Panc1 (cell line): ENCODE data around the gene KRAS. TPM values are rescaled to one million over a fixed set of nuclear protein-coding genes. Genes with fewer than 3 reads are reported as not detected.

Source experiments
- ATAC-seq: fragments of 200-7000 bp; cut with Tn5 transposase; 2 replicates; pipeline ENCODE4 v1.9.1; 2020; ENCODE audit warnings: mild to moderate bottlenecking, moderate library complexity
- BruUV-seq: library from RNA; stranded (reverse); fragments of 400-500 nt; replicated peaks from 2 replicates; lab custom pipeline; 2021; lab: Mats Ljungman, UMichigan
- CTCF ChIA-PET: fragments of 300-600 bp; sonication (Branson Sonifier 250); formaldehyde crosslinking; loops from one replicate; lab custom pipeline; 2022; ENCODE audit warnings: antibody characterized with exemption; lab: Charles Lee
- POLR2A ChIA-PET: fragments of 300-600 bp; sonication (Branson Sonifier 250); formaldehyde crosslinking; loops from one replicate; lab custom pipeline; 2022; ENCODE audit warnings: antibody characterized with exemption; lab: Charles Lee
- DNase-seq: peaks from one replicate; pipeline ENCODE4 v3.0.0-alpha.2; 2010; ENCODE audit warnings: low read depth, low spot score
- H3K27ac ChIP-seq: 2 replicates; pipeline ENCODE4 v1.5.1; 2011; ENCODE audit warnings: mild to moderate bottlenecking, low read length, inconsistent platforms
- H3K27me3 ChIP-seq: fragments of 200-500 bp; sonication (Bioruptor generic); 2 replicates; pipeline ENCODE4 v1.6.0; 2014; ENCODE audit warnings: low read length, inconsistent platforms; ENCODE audit not compliant: control insufficient read depth, insufficient read depth
- H3K36me3 ChIP-seq: fragments of 200-500 bp; sonication (Bioruptor generic); 2 replicates; pipeline ENCODE4 v1.5.1; 2014; ENCODE audit warnings: inconsistent platforms, mild to moderate bottlenecking, low read length, moderate library complexity; ENCODE audit not compliant: control insufficient read depth, insufficient read depth
- H3K4me1 ChIP-seq: 2 replicates; pipeline ENCODE4 v1.5.1; 2011; ENCODE audit warnings: inconsistent platforms, mild to moderate bottlenecking, low read length, moderate library complexity; ENCODE audit not compliant: control insufficient read depth, insufficient read depth
- H3K4me3 ChIP-seq, 2 experiments: 2 replicates each; pipeline ENCODE4 v1.5.1; 2011 to 2012; ENCODE audit warnings: low read depth in 2 of 2, low read length in 2 of 2, mild to moderate bottlenecking in 2 of 2, inconsistent platforms in 1 of 2, moderate library complexity in 1 of 2
- H3K9me3 ChIP-seq: fragments of 200-500 bp; sonication (Bioruptor generic); 2 replicates; pipeline ENCODE4 v1.5.1; 2014; ENCODE audit warnings: low read depth, mild to moderate bottlenecking, inconsistent platforms, low read length, moderate library complexity; ENCODE audit not compliant: control insufficient read depth, insufficient read depth
- POLR2AphosphoS5 ChIP-seq: IDR thresholded peaks from 2 replicates; pipeline ENCODE4 v1.6.1; 2012; ENCODE audit warnings: mild to moderate bottlenecking, low read depth, low read length, moderate library complexity
- SIN3A ChIP-seq: IDR thresholded peaks from 2 replicates; pipeline ENCODE4 v1.6.1; 2012; ENCODE audit warnings: low read depth, mild to moderate bottlenecking, low read length, moderate library complexity, borderline replicate concordance; ENCODE audit not compliant: insufficient read depth
- TCF7L2 ChIP-seq: IDR thresholded peaks from 2 replicates; pipeline ENCODE4 v1.6.1; 2011; ENCODE audit warnings: mild to moderate bottlenecking, low read depth, low read length, inconsistent platforms
- in situ Hi-C: cut with HindIII; loops from 2 replicates; pipeline ENCODE4 v1.10.0; 2016; ENCODE audit warnings: low sequenced_read_pairs, low pct_unique_long_range_greater_than_20kb
- intact Hi-C: fragments of 100-400 bp; cut with micrococcal nuclease; formaldehyde crosslinking; loops from one replicate; pipeline ENCODE4 v1.10.0; 2022; ENCODE audit not compliant: unreplicated experiment
- total RNA-seq: library from RNA; stranded (reverse); gene quantifications from one replicate; pipeline ENCODE4 v1.2.1, GENCODE V29; 2021; ENCODE audit not compliant: unreplicated experiment
- TF ChIP-seq, protein P1 (sequence below), 2 experiments: IDR thresholded peaks; 2 replicates each; pipeline ENCODE4 v1.6.1; 2011 to 2012; ENCODE audit warnings: low read depth in 2 of 2, control low read depth in 1 of 2, low read length in 1 of 2, mild to moderate bottlenecking in 1 of 2, moderate library complexity in 1 of 2; ENCODE audit not compliant: insufficient read depth in 1 of 2
- TF ChIP-seq, protein P2 (sequence below): fragments of 450-650 bp; IDR thresholded peaks from 2 replicates; pipeline ENCODE4 v1.5.1; 2017; ENCODE audit warnings: mild to moderate bottlenecking

The KRAS gene
- total RNA-seq, 1 experiment from 2014 or later: 33.1 TPM

DNA sequence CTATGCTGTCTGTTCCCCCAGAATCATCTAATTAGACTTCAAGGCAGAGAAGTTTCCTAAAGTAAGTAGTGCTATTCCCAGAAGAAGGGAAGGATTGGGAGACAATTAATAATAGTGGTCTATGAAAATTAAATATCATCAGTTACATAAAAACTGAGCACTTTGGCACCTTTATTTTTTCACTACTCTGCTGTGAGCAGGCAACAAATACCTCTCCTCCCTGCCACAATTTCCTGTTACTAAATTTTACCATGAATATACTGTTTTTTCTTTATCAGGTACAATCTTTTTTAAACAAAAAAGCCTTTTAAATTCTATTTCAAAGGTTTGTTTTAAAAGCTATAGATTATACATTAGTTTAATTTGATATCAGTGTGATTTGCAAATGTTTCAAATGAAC lies 29.4 kb upstream of the KRAS start:
- Histone ChIP-seq H3K9me3 (no peaks in the 10 kb centered on the region), H3K4me1 (no peaks in the 10 kb centered on the region), H3K27me3 (peaks cover 22% of the 10 kb centered on the region), H3K36me3 (no peaks in the 10 kb centered on the region), H3K27ac (no peak overlapping the region), H3K4me3 (no peak overlapping the region)
- BruUV-seq: no TSS peak
- ChIA-PET POLR2A (no interaction called here), CTCF (no interaction called here)
- intact Hi-C loops: no loop called here
- DNase-seq: no peak
- in situ Hi-C loops: no loop called here
- ATAC-seq: no peak
- TF ChIP-seq SIN3A: no peak
- TF ChIP-seq, protein P1, sequence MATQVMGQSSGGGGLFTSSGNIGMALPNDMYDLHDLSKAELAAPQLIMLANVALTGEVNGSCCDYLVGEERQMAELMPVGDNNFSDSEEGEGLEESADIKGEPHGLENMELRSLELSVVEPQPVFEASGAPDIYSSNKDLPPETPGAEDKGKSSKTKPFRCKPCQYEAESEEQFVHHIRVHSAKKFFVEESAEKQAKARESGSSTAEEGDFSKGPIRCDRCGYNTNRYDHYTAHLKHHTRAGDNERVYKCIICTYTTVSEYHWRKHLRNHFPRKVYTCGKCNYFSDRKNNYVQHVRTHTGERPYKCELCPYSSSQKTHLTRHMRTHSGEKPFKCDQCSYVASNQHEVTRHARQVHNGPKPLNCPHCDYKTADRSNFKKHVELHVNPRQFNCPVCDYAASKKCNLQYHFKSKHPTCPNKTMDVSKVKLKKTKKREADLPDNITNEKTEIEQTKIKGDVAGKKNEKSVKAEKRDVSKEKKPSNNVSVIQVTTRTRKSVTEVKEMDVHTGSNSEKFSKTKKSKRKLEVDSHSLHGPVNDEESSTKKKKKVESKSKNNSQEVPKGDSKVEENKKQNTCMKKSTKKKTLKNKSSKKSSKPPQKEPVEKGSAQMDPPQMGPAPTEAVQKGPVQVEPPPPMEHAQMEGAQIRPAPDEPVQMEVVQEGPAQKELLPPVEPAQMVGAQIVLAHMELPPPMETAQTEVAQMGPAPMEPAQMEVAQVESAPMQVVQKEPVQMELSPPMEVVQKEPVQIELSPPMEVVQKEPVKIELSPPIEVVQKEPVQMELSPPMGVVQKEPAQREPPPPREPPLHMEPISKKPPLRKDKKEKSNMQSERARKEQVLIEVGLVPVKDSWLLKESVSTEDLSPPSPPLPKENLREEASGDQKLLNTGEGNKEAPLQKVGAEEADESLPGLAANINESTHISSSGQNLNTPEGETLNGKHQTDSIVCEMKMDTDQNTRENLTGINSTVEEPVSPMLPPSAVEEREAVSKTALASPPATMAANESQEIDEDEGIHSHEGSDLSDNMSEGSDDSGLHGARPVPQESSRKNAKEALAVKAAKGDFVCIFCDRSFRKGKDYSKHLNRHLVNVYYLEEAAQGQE (IDR thresholded peaks at IDR 0.05; ENCODE audit: insufficient read depth in 1 of 2, low read depth in 2 of 2, low read length in 1 of 2): no peak
- no peak for TF ChIP-seq TCF7L2
- TF ChIP-seq, protein P2, sequence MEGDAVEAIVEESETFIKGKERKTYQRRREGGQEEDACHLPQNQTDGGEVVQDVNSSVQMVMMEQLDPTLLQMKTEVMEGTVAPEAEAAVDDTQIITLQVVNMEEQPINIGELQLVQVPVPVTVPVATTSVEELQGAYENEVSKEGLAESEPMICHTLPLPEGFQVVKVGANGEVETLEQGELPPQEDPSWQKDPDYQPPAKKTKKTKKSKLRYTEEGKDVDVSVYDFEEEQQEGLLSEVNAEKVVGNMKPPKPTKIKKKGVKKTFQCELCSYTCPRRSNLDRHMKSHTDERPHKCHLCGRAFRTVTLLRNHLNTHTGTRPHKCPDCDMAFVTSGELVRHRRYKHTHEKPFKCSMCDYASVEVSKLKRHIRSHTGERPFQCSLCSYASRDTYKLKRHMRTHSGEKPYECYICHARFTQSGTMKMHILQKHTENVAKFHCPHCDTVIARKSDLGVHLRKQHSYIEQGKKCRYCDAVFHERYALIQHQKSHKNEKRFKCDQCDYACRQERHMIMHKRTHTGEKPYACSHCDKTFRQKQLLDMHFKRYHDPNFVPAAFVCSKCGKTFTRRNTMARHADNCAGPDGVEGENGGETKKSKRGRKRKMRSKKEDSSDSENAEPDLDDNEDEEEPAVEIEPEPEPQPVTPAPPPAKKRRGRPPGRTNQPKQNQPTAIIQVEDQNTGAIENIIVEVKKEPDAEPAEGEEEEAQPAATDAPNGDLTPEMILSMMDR: no peak
- no peak for TF ChIP-seq POLR2AphosphoS5

DNA sequence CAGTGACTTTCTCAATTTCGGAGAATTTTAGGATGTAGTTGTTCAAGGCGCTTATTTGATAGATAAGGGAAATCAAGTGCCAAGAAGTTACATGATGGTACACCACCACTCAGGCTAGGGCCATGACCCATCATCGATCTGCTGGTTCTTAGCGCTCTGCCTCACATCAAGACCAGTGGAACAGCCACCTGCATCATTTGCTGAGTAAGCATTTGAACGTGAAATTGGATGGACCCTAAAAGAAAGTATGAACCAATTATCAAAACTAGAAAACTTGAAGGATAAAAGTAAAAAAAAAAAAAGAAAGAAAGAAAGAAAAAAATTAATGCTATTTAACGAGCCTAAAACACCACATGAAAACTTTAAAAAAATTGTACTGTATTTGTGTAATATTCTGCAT lies 27.5 kb upstream of the KRAS start:
- no peak for ATAC-seq
- ChIA-PET POLR2A (no interaction called here), CTCF (no interaction called here)
- in situ Hi-C loops (no loop called here), intact Hi-C loops (no loop called here)
- Histone ChIP-seq H3K4me3 (no peak overlapping the region), H3K27me3 (peaks cover 16% of the 10 kb centered on the region), H3K36me3 (no peaks in the 10 kb centered on the region), H3K9me3 (no peaks in the 10 kb centered on the region), H3K4me1 (no peaks in the 10 kb centered on the region), H3K27ac (no peak overlapping the region)
- TF ChIP-seq POLR2AphosphoS5 (no peak), TCF7L2 (no peak), SIN3A (no peak)
- TF ChIP-seq, protein P2: 0 out of 2 replicates have a peak, but pooled peaks have one; percentile 3
- TF ChIP-seq, protein P1 (IDR thresholded peaks at IDR 0.05; ENCODE audit: insufficient read depth in 1 of 2, low read depth in 2 of 2, low read length in 1 of 2): no peak
- no peak for DNase-seq
- no TSS peak for BruUV-seq
